Neural cell (in vitro differentiated cells): Measurements from ENCODE around the gene CDC6. TPM values are rescaled to one million over a fixed set of nuclear protein-coding genes. Genes with fewer than 3 reads are reported as not detected.
A peak's percentile ranks its signal among the peaks of the same experiment; 100 is the strongest.

Experiments used
- H2AFZ ChIP-seq: fragments of 200-600, 300-800 bp; sonication (generic), shearing (Covaris generic); 2 replicates; pipeline ENCODE4 v1.6.0; 2014; ENCODE audit warnings: low read depth, mild to moderate bottlenecking, antibody characterized with exemption, low read length, moderate library complexity
- H3F3A ChIP-seq: fragments of 200-600 bp; shearing (Covaris generic); 2 replicates; pipeline ENCODE4 v1.6.1; 2016; ENCODE audit warnings: mild to moderate bottlenecking, moderate library complexity, mixed read lengths, antibody characterized with exemption, low read length; ENCODE audit not compliant: insufficient read depth, poor library complexity, severe bottlenecking
- H3K27ac ChIP-seq: fragments of 200-600, 300-800 bp; sonication (generic), shearing (Covaris generic); 2 replicates; pipeline ENCODE4 v1.5.1; 2014; ENCODE audit warnings: mild to moderate bottlenecking, low read length, moderate library complexity
- H3K27me3 ChIP-seq: fragments of 300-800, 200-600 bp; sonication (generic), shearing (Covaris generic); 2 replicates; pipeline ENCODE4 v1.6.0; 2014; ENCODE audit warnings: mild to moderate bottlenecking, low read depth, low read length, moderate library complexity; ENCODE audit not compliant: insufficient read depth
- H3K36me3 ChIP-seq: fragments of 300-800, 200-600 bp; sonication (generic), shearing (Covaris generic); 2 replicates; pipeline ENCODE4 v1.5.1; 2014; ENCODE audit warnings: mild to moderate bottlenecking, antibody characterized with exemption, low read length, moderate library complexity; ENCODE audit not compliant: insufficient read depth
- H3K4me2 ChIP-seq: fragments of 300-800, 200-600 bp; sonication (generic), shearing (Covaris generic); 2 replicates; pipeline ENCODE4 v1.6.0; 2014; ENCODE audit warnings: mild to moderate bottlenecking, low read length
- H3K4me3 ChIP-seq: fragments of 300-800, 200-600 bp; sonication (generic), shearing (Covaris generic); 2 replicates; pipeline ENCODE4 v1.5.1; 2014; ENCODE audit warnings: mild to moderate bottlenecking, low read length, moderate library complexity
- H3K79me2 ChIP-seq: fragments of 200-600 bp; shearing (Covaris generic); replicated peaks from 2 replicates; pipeline ENCODE4 v1.6.0; 2014; ENCODE audit warnings: mild to moderate bottlenecking, low read length, moderate library complexity; ENCODE audit not compliant: insufficient read depth
- H3K9ac ChIP-seq: fragments of 300-800, 200-600 bp; sonication (generic), shearing (Covaris generic); 2 replicates; pipeline ENCODE4 v1.6.1; 2016; ENCODE audit warnings: mild to moderate bottlenecking, low read length, mixed read lengths
- H3K9me2 ChIP-seq: fragments of 200-600 bp; shearing (Covaris generic); 2 replicates; pipeline ENCODE4 v1.6.1; 2016; ENCODE audit warnings: mild to moderate bottlenecking, low read length, mixed read lengths; ENCODE audit not compliant: insufficient read depth
- H3K9me3 ChIP-seq: fragments of 200-600, 300-800 bp; sonication (generic), shearing (Covaris generic); 2 replicates; pipeline ENCODE4 v1.6.1; 2016; ENCODE audit warnings: mild to moderate bottlenecking, mixed run types, low read length, moderate library complexity, mixed read lengths
- H4K20me1 ChIP-seq: fragments of 200-600 bp; shearing (Covaris generic); 2 replicates; pipeline ENCODE4 v1.6.1; 2016; ENCODE audit warnings: mild to moderate bottlenecking, mixed run types; ENCODE audit not compliant: insufficient read depth
- EP300 ChIP-seq: fragments of 450-650 bp; conservative IDR thresholded peaks from 2 replicates; pipeline ENCODE4 v1.6.1; 2014; ENCODE audit warnings: antibody characterized with exemption, mild to moderate bottlenecking, moderate library complexity; ENCODE audit not compliant: poor library complexity, severe bottlenecking
- EZH2 ChIP-seq: fragments of 200-600, 300-800 bp; shearing (Covaris generic), sonication (generic); IDR thresholded peaks from 2 replicates; pipeline ENCODE4 v1.6.1; 2014; ENCODE audit warnings: antibody characterized with exemption, low read length, borderline replicate concordance, mild to moderate bottlenecking; ENCODE audit not compliant: insufficient read depth, poor library complexity, severe bottlenecking
- MXI1 ChIP-seq: fragments of 450-650 bp; conservative IDR thresholded peaks from 2 replicates; pipeline ENCODE4 v1.6.1; 2014; ENCODE audit warnings: antibody characterized with exemption, mild to moderate bottlenecking; ENCODE audit not compliant: poor library complexity, severe bottlenecking
- POLR2AphosphoS5 ChIP-seq: IDR thresholded peaks from 2 replicates; pipeline ENCODE4 v1.6.1; 2012
- RAD21 ChIP-seq: fragments of 450-650 bp; conservative IDR thresholded peaks from 2 replicates; pipeline ENCODE4 v1.6.1; 2014; ENCODE audit warnings: antibody characterized with exemption, mild to moderate bottlenecking, moderate library complexity
- REST ChIP-seq: IDR thresholded peaks from 2 replicates; pipeline ENCODE4 v1.6.1; 2012; ENCODE audit warnings: borderline replicate concordance
- SMC3 ChIP-seq: fragments of 450-650 bp; conservative IDR thresholded peaks from 2 replicates; pipeline ENCODE4 v1.6.1; 2014; ENCODE audit warnings: antibody characterized with exemption, mild to moderate bottlenecking, moderate library complexity; ENCODE audit not compliant: poor library complexity
- TAF1 ChIP-seq: IDR thresholded peaks from 2 replicates; pipeline ENCODE4 v1.6.1; 2012; ENCODE audit warnings: low read depth
- polyA plus RNA-seq: library from polyadenylated mRNA; depleted of rRNA; stranded (reverse); fragments of >200 nt; gene quantifications from 2 replicates; pipeline ENCODE4 v1.2.3, GENCODE V29; 2014
- TF ChIP-seq, protein P1 (sequence below): fragments of 450-650 bp; IDR thresholded peaks from 2 replicates; pipeline ENCODE4 v1.5.1; 2014; ENCODE audit warnings: antibody characterized with exemption, mild to moderate bottlenecking, moderate library complexity; ENCODE audit not compliant: poor library complexity, severe bottlenecking

Gene CDC6
- polyA plus RNA-seq, 1 donor from 2014 or later = 2.2 TPM

- Histone ChIP-seq H3F3A (no peaks in the 10 kb centered on the region), H3K9me3 (no peaks in the 10 kb centered on the region), H3K9ac (peak overlapping the region; percentile 97), H2AFZ (no peak overlapping the region), H3K27me3 (no peaks in the 10 kb centered on the region), H3K9me2 (no peaks in the 10 kb centered on the region), H3K27ac (peak overlapping the region; percentile 68), H3K4me3 (peak overlapping the region; percentile 91), H3K36me3 (no peaks in the 10 kb centered on the region), H3K79me2 (peaks cover 60% of the 10 kb centered on the region), H4K20me1 (no peaks in the 10 kb centered on the region), H3K4me2 (peak overlapping the region; percentile 78)
- no peak for TF ChIP-seq MXI1
- TF ChIP-seq SMC3 = no peak
- no peak for TF ChIP-seq EP300
- TF ChIP-seq RAD21 = no peak
- no peak for TF ChIP-seq REST
- TF ChIP-seq, protein P1, sequence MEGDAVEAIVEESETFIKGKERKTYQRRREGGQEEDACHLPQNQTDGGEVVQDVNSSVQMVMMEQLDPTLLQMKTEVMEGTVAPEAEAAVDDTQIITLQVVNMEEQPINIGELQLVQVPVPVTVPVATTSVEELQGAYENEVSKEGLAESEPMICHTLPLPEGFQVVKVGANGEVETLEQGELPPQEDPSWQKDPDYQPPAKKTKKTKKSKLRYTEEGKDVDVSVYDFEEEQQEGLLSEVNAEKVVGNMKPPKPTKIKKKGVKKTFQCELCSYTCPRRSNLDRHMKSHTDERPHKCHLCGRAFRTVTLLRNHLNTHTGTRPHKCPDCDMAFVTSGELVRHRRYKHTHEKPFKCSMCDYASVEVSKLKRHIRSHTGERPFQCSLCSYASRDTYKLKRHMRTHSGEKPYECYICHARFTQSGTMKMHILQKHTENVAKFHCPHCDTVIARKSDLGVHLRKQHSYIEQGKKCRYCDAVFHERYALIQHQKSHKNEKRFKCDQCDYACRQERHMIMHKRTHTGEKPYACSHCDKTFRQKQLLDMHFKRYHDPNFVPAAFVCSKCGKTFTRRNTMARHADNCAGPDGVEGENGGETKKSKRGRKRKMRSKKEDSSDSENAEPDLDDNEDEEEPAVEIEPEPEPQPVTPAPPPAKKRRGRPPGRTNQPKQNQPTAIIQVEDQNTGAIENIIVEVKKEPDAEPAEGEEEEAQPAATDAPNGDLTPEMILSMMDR = no peak
- no peak for TF ChIP-seq EZH2
These were observed 58.5 kb downstream of the CDC6 start for GRCh38 chr17:40345994-40346764.

DNA sequence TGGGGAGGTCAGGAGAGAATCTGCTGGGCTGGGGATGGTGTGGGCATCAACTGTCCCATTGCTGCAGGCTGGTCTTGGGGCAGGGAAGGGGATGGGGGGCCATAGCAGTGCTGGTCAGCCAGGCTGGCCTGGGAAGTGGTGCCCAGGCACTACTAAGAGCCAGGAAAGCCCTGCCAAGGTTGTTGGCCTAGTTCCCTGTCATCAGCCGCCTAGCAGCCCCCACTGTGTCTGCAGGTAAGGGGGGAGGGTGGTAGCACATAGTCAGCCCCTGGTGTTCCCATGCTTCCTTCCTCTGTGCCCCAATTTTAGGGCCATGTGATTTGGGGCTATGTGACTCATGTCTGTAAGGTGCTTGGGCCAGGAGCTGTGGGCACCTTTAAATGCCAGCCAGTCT, 59.1 kb downstream of the CDC6 start:
- Histone ChIP-seq H2AFZ (no peak overlapping the region), H3K4me2 (no peak overlapping the region), H3K9ac (peak overlapping the region; percentile 23), H3K36me3 (no peaks in the 10 kb centered on the region), H3K9me3 (no peaks in the 10 kb centered on the region), H3K27ac (no peak overlapping the region), H4K20me1 (no peaks in the 10 kb centered on the region), H3F3A (no peaks in the 10 kb centered on the region), H3K79me2 (peaks cover 60% of the 10 kb centered on the region), H3K27me3 (no peaks in the 10 kb centered on the region), H3K9me2 (no peaks in the 10 kb centered on the region), H3K4me3 (peak overlapping the region; percentile 91)
- TF ChIP-seq EP300 (no peak), REST (no peak), MXI1 (no peak), TAF1 (no peak), RAD21 (no peak), SMC3 (no peak), POLR2AphosphoS5 (no peak), EZH2 (no peak)
- TF ChIP-seq, protein P1 = no peak
